Left lung (tissue), 10 donors: ENCODE measurements around the gene PRKCE. TPM values are rescaled to one million over a fixed set of nuclear protein-coding genes. Genes with fewer than 3 reads are reported as not detected.

Source experiments
- ATAC-seq: fragments of 200-7000 bp; cut with Tn5 transposase; one replicate; pipeline ENCODE4 v1.9.1; 2020; ENCODE audit warnings: moderate library complexity
- DNase-seq, 4 donors: peaks; one replicate each; pipeline ENCODE4 v3.0.0-alpha.2; 2013 to 2020
- H3K27ac ChIP-seq, 2 donors: fragments of 200-600 bp; sonication (generic) in 1 of 2; one replicate each; pipeline versions ENCODE4 v1.5.0 to v1.8.0; 2020 to 2021
- H3K27me3 ChIP-seq, 2 donors: fragments of 200-600 bp; sonication (generic) in 1 of 2; one replicate each; pipeline versions ENCODE4 v1.5.0 to v1.8.0; 2020 to 2021
- H3K36me3 ChIP-seq, 2 donors: fragments of 200-600 bp; sonication (generic) in 1 of 2; one replicate each; pipeline versions ENCODE4 v1.5.0 to v1.8.0; 2020 to 2021
- H3K4me1 ChIP-seq, 2 donors: fragments of 200-600 bp; one replicate each; pipeline ENCODE4 v1.8.0; 2021
- H3K4me3 ChIP-seq, 2 donors: fragments of 200-600 bp; sonication (generic) in 1 of 2; one replicate each; pipeline versions ENCODE4 v1.5.0 to v1.8.0; 2020 to 2021; ENCODE audit warnings: mild to moderate bottlenecking in 1 of 2
- H3K9me3 ChIP-seq, 2 donors: fragments of 200-600 bp; sonication (generic) in 1 of 2; one replicate each; pipeline versions ENCODE4 v1.5.0 to v1.8.0; 2020 to 2021
- CTCF ChIP-seq, 2 donors: fragments of 200-600 bp; sonication (generic) in 1 of 2; IDR thresholded peaks; one replicate each; pipeline versions ENCODE4 v1.5.0 to v1.8.0; 2021; ENCODE audit warnings: antibody characterized with exemption in 2 of 2
- intact Hi-C, 2 donors: fragments of 100-400 bp; cut with DNase I; formaldehyde crosslinking; loops; one replicate each; pipeline versions ENCODE4 v1.11.2 to v1.14.2; 2022
- polyA plus RNA-seq, 6 donors: library from polyadenylated mRNA; unstranded; fragments of 120-200 nt; gene quantifications; one replicate each; pipeline ENCODE4 v1.2.1, GENCODE V29; 2013; ENCODE audit not compliant: insufficient read length in 6 of 6
- total RNA-seq, 2 donors: library from RNA; stranded (reverse); fragmentation: NEBNext Ultra II Directional; extraction: Animal tissue kit (Norgen Biotek cat#: 25700); gene quantifications; one replicate each; pipeline ENCODE4 v1.2.1, GENCODE V29; 2021
- donor health status: DM: no; HTN: yes; CAD: no.
- donor health status: DM: no; HTN: no; CAD: no.

Gene PRKCE
- total and polyA plus RNA-seq, 8 donors = 12.0 to 56.9 (median 14.7) TPM

DNA sequence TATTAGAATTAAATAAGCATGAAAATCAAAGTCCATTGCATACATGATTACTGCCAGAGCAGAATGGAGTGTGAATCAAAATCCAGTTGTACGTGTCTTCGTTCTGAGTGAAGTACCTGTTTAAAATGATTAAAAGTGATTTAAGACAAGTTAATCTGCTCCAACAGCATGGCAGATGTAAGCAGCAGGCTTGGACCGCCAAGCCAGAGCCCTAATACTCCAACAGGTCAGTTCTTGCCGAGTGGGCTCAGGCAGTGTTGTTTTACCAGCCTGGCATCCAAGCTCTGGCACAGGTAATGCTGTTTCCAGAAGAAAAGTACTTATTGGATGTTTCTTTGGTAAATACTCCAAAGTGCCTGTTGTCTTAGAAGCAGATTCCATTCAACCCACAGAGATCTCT is 474.3 kb downstream of the PRKCE start:
- Histone ChIP-seq H3K27ac (no peak overlapping the region), H3K36me3 (no peaks in the 10 kb centered on the region), H3K4me3 (no peak overlapping the region), H3K4me1 (peaks cover 0 to 15% of the 10 kb centered on the region in 2 donors), H3K27me3 (no peaks in the 10 kb centered on the region), H3K9me3 (no peaks in the 10 kb centered on the region)
- no peak for ATAC-seq
- no peak for DNase-seq
- intact Hi-C loops = no loop called here
- TF ChIP-seq CTCF (IDR thresholded peaks at IDR 0.05) = no peak

DNA sequence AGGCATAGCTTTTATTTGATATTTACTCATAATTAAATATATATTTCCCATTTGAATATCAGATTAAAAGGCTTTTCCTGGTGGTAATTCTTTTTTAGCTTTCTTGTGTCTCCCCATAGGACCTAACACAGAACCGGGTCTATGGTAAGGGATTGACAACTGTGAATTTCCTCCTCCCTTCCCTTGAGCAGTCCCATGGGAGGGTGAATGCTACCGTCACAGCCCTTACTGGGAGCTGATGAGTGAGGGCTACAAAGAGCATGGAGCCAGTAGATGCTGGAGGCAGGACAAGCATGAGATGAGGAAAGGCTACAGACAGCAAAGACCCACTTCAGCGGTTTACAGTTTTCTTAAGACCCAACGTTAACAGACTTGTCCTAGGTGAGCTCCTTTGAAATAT is 475.1 kb downstream of the PRKCE start:
- intact Hi-C loops = no loop called here
- Histone ChIP-seq H3K27ac (no peak overlapping the region), H3K4me3 (no peak overlapping the region), H3K27me3 (no peaks in the 10 kb centered on the region), H3K4me1 (peaks cover 0 to 15% of the 10 kb centered on the region in 2 donors), H3K36me3 (no peaks in the 10 kb centered on the region), H3K9me3 (no peaks in the 10 kb centered on the region)
- DNase-seq (no peak), ATAC-seq (no peak)
- TF ChIP-seq CTCF (IDR thresholded peaks at IDR 0.05) = no peak

DNA sequence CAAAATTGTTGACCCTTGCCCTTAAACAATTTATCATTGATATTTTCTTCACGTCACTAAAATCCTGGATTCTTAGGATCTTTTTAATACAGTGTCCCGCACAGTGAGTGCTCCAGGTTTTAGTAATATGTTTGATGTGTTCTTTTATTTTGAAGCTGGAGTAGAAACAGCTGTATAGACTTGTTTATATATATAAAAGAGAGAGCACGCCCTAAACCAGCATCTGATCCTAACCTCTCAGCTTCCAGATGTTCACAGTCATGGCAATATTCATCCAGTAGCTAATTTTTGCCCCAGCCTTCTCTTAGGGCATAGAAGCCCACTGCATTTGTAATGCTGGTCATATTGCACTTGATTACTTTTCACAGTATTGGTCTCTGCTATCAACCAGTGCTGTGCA is 475.7 kb downstream of the PRKCE start:
- Histone ChIP-seq H3K27me3 (no peaks in the 10 kb centered on the region), H3K9me3 (no peaks in the 10 kb centered on the region), H3K4me3 (no peak overlapping the region), H3K4me1 (peaks cover 0 to 12% of the 10 kb centered on the region in 2 donors), H3K27ac (no peak overlapping the region), H3K36me3 (no peaks in the 10 kb centered on the region)
- intact Hi-C loops = no loop called here
- no peak for TF ChIP-seq CTCF (IDR thresholded peaks at IDR 0.05)
- no peak for ATAC-seq
- no peak for DNase-seq

DNA sequence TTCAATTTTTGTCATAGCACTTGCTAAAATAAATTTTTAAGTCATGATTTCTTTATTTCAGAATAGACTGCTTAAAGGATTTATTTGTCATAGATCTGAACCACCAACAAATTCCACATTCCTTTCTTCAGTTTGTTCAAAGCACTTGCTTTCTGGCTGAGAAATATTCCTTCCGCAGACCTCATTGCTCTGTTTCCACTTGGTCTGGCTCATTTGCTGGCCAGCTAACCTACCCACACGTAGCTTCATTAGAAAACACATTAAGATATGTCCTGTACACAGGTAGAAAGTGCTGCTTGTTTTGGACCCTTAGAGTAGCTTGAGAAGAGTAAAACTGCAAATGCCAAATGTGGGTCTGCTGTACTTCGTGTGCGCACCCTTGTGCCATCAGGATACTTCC is 479.0 kb downstream of the PRKCE start:
- no peak for ATAC-seq
- no peaks in the 10 kb centered on the region for H3K9me3 ChIP-seq
- no peaks in the 10 kb centered on the region for H3K27me3 ChIP-seq
- H3K4me3 ChIP-seq = no peak overlapping the region
- DNase-seq = no peak
- peaks cover 3% of the 10 kb centered on the region in 2 donors for H3K4me1 ChIP-seq
- TF ChIP-seq CTCF (IDR thresholded peaks at IDR 0.05) = no peak
- H3K27ac ChIP-seq = no peak overlapping the region
- intact Hi-C loops = no loop called here
- no peaks in the 10 kb centered on the region for H3K36me3 ChIP-seq

DNA sequence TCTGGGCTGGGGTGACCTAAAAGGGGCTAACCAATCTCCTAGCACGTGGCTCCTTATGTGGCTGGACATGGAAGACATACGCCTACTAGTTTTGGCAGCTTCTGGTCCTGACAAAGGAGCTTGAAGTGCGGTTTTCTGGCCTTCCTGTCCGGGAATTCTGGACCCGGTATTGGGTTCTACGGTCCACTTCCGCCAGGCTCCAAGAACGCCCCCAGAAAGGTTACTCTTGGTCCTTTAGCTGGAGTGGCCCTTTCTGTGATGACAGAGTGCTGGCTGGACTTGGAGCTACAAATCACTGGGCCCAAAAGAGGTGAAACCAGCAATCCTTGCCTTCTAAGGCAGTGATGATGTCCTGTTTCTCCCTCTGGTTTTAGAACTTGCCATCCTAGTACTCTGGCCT is 481.5 kb downstream of the PRKCE start:
- no peaks in the 10 kb centered on the region for H3K36me3 ChIP-seq

More for the DNA sequence above, 481.5 kb downstream of the PRKCE start:
- TF ChIP-seq CTCF (IDR thresholded peaks at IDR 0.05) = no peak
- Histone ChIP-seq H3K27ac (no peak overlapping the region), H3K9me3 (no peaks in the 10 kb centered on the region), H3K4me1 (peaks cover 13 to 14% of the 10 kb centered on the region in 2 donors), H3K4me3 (no peak overlapping the region), H3K27me3 (no peaks in the 10 kb centered on the region)
- DNase-seq = no peak
- intact Hi-C loops = no loop called here
- ATAC-seq = no peak
